ENCODE measurements around the gene VANGL1.

The VANGL1 gene

GRCh38 chr1:115722221-115722620 lies 80.5 kb downstream of the VANGL1 start:
- Histone ChIP-seq H3K4me1 (ENCODE audit: insufficient read depth, low read length, severe bottlenecking) (no peaks in the 10 kb centered on the region), H3K9me3 (ENCODE audit: low read length) (no peaks in the 10 kb centered on the region), H3K27me3 (ENCODE audit: insufficient read depth, low read length) (no peaks in the 10 kb centered on the region), H3K4me2 (ENCODE audit: low read length) (no peak overlapping the region), H4K20me1 (ENCODE audit: insufficient read depth, low read length) (no peaks in the 10 kb centered on the region), H3K36me3 (ENCODE audit: insufficient read depth, low read length) (no peaks in the 10 kb centered on the region), H3K27ac (ENCODE audit: low read depth, low read length, poor library complexity, severe bottlenecking) (no peak overlapping the region), H3K9me2 (ENCODE audit: low read depth, low read length) (no peaks in the 10 kb centered on the region), H2AFZ (ENCODE audit: low read length) (no peak overlapping the region), H3F3A (ENCODE audit: insufficient read depth, low read length) (no peaks in the 10 kb centered on the region), H3K4me3 (ENCODE audit: low read depth, low read length, poor library complexity, severe bottlenecking) (no peak overlapping the region), H3K9ac (ENCODE audit: low read length) (no peak overlapping the region), H3K79me2 (ENCODE audit: insufficient read depth, low read length) (no peaks in the 10 kb centered on the region)
- TF ChIP-seq EZH2 (IDR thresholded peaks at IDR 0.05; ENCODE audit: borderline replicate concordance, low read length) (no peak), CTCF (IDR thresholded peaks at IDR 0.05; ENCODE audit: low read length) (no peak)

GRCh38 chr1:115723756-115724155 lies 82.0 kb downstream of the VANGL1 start:
- Histone ChIP-seq H3K4me1 (ENCODE audit: insufficient read depth, low read length, severe bottlenecking) (no peaks in the 10 kb centered on the region), H4K20me1 (ENCODE audit: insufficient read depth, low read length) (no peaks in the 10 kb centered on the region), H3F3A (ENCODE audit: insufficient read depth, low read length) (no peaks in the 10 kb centered on the region), H3K36me3 (ENCODE audit: insufficient read depth, low read length) (no peaks in the 10 kb centered on the region), H3K79me2 (ENCODE audit: insufficient read depth, low read length) (no peaks in the 10 kb centered on the region), H3K27me3 (ENCODE audit: insufficient read depth, low read length) (no peaks in the 10 kb centered on the region), H3K27ac (ENCODE audit: low read depth, low read length, poor library complexity, severe bottlenecking) (no peak overlapping the region), H3K9ac (ENCODE audit: low read length) (no peak overlapping the region), H3K4me2 (ENCODE audit: low read length) (no peak overlapping the region), H3K4me3 (ENCODE audit: low read depth, low read length, poor library complexity, severe bottlenecking) (no peak overlapping the region), H3K9me2 (ENCODE audit: low read depth, low read length) (no peaks in the 10 kb centered on the region), H2AFZ (ENCODE audit: low read length) (no peak overlapping the region), H3K9me3 (ENCODE audit: low read length) (no peaks in the 10 kb centered on the region)
- TF ChIP-seq EZH2 (IDR thresholded peaks at IDR 0.05; ENCODE audit: borderline replicate concordance, low read length): no peak
- no peak for TF ChIP-seq CTCF (IDR thresholded peaks at IDR 0.05; ENCODE audit: low read length)

GRCh38 chr1:115725600-115725999 lies 83.8 kb downstream of the VANGL1 start:
- Histone ChIP-seq H3K79me2 (ENCODE audit: insufficient read depth, low read length) (no peaks in the 10 kb centered on the region), H3K9me3 (ENCODE audit: low read length) (no peaks in the 10 kb centered on the region), H3K27ac (ENCODE audit: low read depth, low read length, poor library complexity, severe bottlenecking) (no peak overlapping the region), H2AFZ (ENCODE audit: low read length) (no peak overlapping the region), H4K20me1 (ENCODE audit: insufficient read depth, low read length) (no peaks in the 10 kb centered on the region), H3K4me2 (ENCODE audit: low read length) (no peak overlapping the region), H3F3A (ENCODE audit: insufficient read depth, low read length) (no peaks in the 10 kb centered on the region), H3K9ac (ENCODE audit: low read length) (no peak overlapping the region), H3K9me2 (ENCODE audit: low read depth, low read length) (no peaks in the 10 kb centered on the region), H3K4me3 (ENCODE audit: low read depth, low read length, poor library complexity, severe bottlenecking) (no peak overlapping the region), H3K27me3 (ENCODE audit: insufficient read depth, low read length) (no peaks in the 10 kb centered on the region), H3K36me3 (ENCODE audit: insufficient read depth, low read length) (no peaks in the 10 kb centered on the region), H3K4me1 (ENCODE audit: insufficient read depth, low read length, severe bottlenecking) (no peaks in the 10 kb centered on the region)
- TF ChIP-seq CTCF (IDR thresholded peaks at IDR 0.05; ENCODE audit: low read length) (no peak), EZH2 (IDR thresholded peaks at IDR 0.05; ENCODE audit: borderline replicate concordance, low read length) (no peak)
